CD14-positive monocyte (primary cell): Measurements from ENCODE around the gene ZNF700. TPM values are rescaled to one million over a fixed set of nuclear protein-coding genes. Genes with fewer than 3 reads are reported as not detected.

Experiments
- DNase-seq, 3 donors: peaks; one replicate each; pipeline ENCODE4 v3.0.0-alpha.2; 2011 to 2022
- H2AFZ ChIP-seq: 2 replicates; pipeline ENCODE4 v1.6.0; 2012; ENCODE audit warnings: mild to moderate bottlenecking, low read depth, low read length, inconsistent platforms; ENCODE audit not compliant: insufficient read depth, poor library complexity, severe bottlenecking
- H3K27ac ChIP-seq, 2 donors: 1 replicate in 1 of 2; 2 replicates in 1 of 2; pipeline ENCODE4 v1.5.1; 2012 to 2013; ENCODE audit warnings: low read length in 2 of 2, control low read depth in 1 of 2, inconsistent platforms in 1 of 2, low read depth in 1 of 2, mild to moderate bottlenecking in 1 of 2
- H3K27me3 ChIP-seq, 2 donors: one replicate each; pipeline versions ENCODE4 v1.6.0 to v1.6.1; 2011 to 2013; ENCODE audit warnings: low read length in 2 of 2; ENCODE audit not compliant: control insufficient read depth in 2 of 2, insufficient read depth in 2 of 2
- H3K36me3 ChIP-seq, 2 donors: replicated peaks in 1 of 2; 1 replicate in 1 of 2; 2 replicates in 1 of 2; pipeline versions ENCODE4 v1.5.1 to v1.6.1; 2012 to 2013; ENCODE audit warnings: low read length in 2 of 2, control low read depth in 1 of 2, inconsistent platforms in 1 of 2, mild to moderate bottlenecking in 1 of 2; ENCODE audit not compliant: insufficient read depth in 2 of 2, control insufficient read depth in 1 of 2
- H3K4me1 ChIP-seq, 2 donors: 1 replicate in 1 of 2; 2 replicates in 1 of 2; pipeline versions ENCODE4 v1.5.1 to v1.6.1; 2012 to 2013; ENCODE audit warnings: low read length in 2 of 2, control low read depth in 1 of 2, inconsistent platforms in 1 of 2, mild to moderate bottlenecking in 1 of 2, moderate library complexity in 1 of 2; ENCODE audit not compliant: insufficient read depth in 2 of 2, control insufficient read depth in 1 of 2
- H3K4me2 ChIP-seq: replicated peaks from 2 replicates; pipeline ENCODE3; 2012; ENCODE audit warnings: low read length, moderate library complexity, mild to moderate bottlenecking; ENCODE audit not compliant: poor library complexity, severe bottlenecking; ENCODE audit errors: extremely low read depth
- H3K4me3 ChIP-seq, 3 experiments: fragments of 200-600 bp in 1 of 3; sonication (generic) in 1 of 3; replicated peaks in 1 of 3; 1 replicate in 2 of 3; 2 replicates in 1 of 3; pipeline ENCODE4 v1.5.1; 2011 to 2013; ENCODE audit warnings: low read length in 3 of 3, mild to moderate bottlenecking in 3 of 3, control low read depth in 2 of 3, low read depth in 2 of 3, inconsistent platforms in 1 of 3, moderate library complexity in 1 of 3
- H3K79me2 ChIP-seq: 2 replicates; pipeline ENCODE4 v1.6.0; 2012; ENCODE audit warnings: mild to moderate bottlenecking, control low read depth, inconsistent platforms, low read length, moderate library complexity; ENCODE audit not compliant: insufficient read depth
- H3K9ac ChIP-seq: 2 replicates; pipeline ENCODE4 v1.6.0; 2017; ENCODE audit warnings: low read length, mild to moderate bottlenecking; ENCODE audit not compliant: insufficient read depth, poor library complexity, severe bottlenecking
- H3K9me3 ChIP-seq, 2 donors: replicated peaks in 1 of 2; 1 replicate in 1 of 2; 2 replicates in 1 of 2; pipeline versions ENCODE4 v1.5.1 to v1.6.1; 2012 to 2013; ENCODE audit warnings: low read length in 2 of 2, control low read depth in 1 of 2; ENCODE audit not compliant: control insufficient read depth in 1 of 2, insufficient read depth in 1 of 2
- H4K20me1 ChIP-seq: 2 replicates; pipeline ENCODE4 v1.6.0; 2012; ENCODE audit warnings: mild to moderate bottlenecking, low read length, control low read depth, moderate library complexity; ENCODE audit not compliant: insufficient read depth
- H3K27ac Mint-ChIP-seq, 7 donors: one replicate each; pipeline ENCODE4 v1.8.0; 2020; ENCODE audit warnings: mild to moderate bottlenecking in 7 of 7, mixed read lengths in 7 of 7, moderate library complexity in 6 of 7, inconsistent platforms in 2 of 7
- H3K27me3 Mint-ChIP-seq, 3 donors: one replicate each; pipeline ENCODE4 v1.8.0; 2021 to 2022; ENCODE audit warnings: low read depth in 3 of 3, mild to moderate bottlenecking in 3 of 3, mixed read lengths in 3 of 3, moderate library complexity in 3 of 3, inconsistent platforms in 1 of 3
- H3K36me3 Mint-ChIP-seq, 2 donors: one replicate each; pipeline ENCODE4 v1.8.0; 2020; ENCODE audit warnings: mixed read lengths in 2 of 2, inconsistent platforms in 1 of 2, mild to moderate bottlenecking in 1 of 2
- H3K4me1 Mint-ChIP-seq: one replicate; pipeline ENCODE4 v1.8.0; 2020; ENCODE audit warnings: mild to moderate bottlenecking, mixed read lengths
- H3K4me3 Mint-ChIP-seq, 2 donors: one replicate each; pipeline ENCODE4 v1.8.0; 2020; ENCODE audit warnings: mild to moderate bottlenecking in 2 of 2, mixed read lengths in 2 of 2, moderate library complexity in 1 of 2
- H3K9me3 Mint-ChIP-seq, 7 donors: one replicate each; pipeline ENCODE4 v1.8.0; 2020 to 2022; ENCODE audit warnings: mixed read lengths in 7 of 7, mild to moderate bottlenecking in 6 of 7, moderate library complexity in 6 of 7, inconsistent platforms in 2 of 7
- WGBS: methylation state at CpG from one replicate; pipeline ENCODE4 v1.1.5; 2013; ENCODE audit warnings: missing lambda C conversion rate; ENCODE audit not compliant: insufficient coverage; 5-methylcytosine and 5-hydroxymethylcytosine counted together
- intact Hi-C, 2 donors: fragments of 100-400 bp; cut with micrococcal nuclease; formaldehyde crosslinking; loops; one replicate each; pipeline versions ENCODE4 v1.15.0 to v1.15.1; 2023
- polyA plus RNA-seq, 3 donors: library from polyadenylated mRNA; depleted of rRNA in 1 of 3; unstranded in 2 of 3; stranded (reverse) in 1 of 3; fragments of 300-500 nt in 2 of 3; fragments of >200 nt in 1 of 3; fragmentation: Illumina TruSeq in 2 of 3; gene quantifications; 1 replicate in 2 of 3; 2 replicates in 1 of 3; pipeline ENCODE4 v1.2.3, GENCODE V29; 2012 to 2021
- TF ChIP-seq, protein P1 (sequence below): fragments of 200-600 bp; IDR thresholded peaks from one replicate; pipeline ENCODE4 v1.8.0; 2022; ENCODE audit warnings: antibody characterized with exemption, mild to moderate bottlenecking

The ZNF700 gene
- polyA plus RNA-seq, 3 donors: 1.1 to 18.3 (median 1.2) TPM

DNA sequence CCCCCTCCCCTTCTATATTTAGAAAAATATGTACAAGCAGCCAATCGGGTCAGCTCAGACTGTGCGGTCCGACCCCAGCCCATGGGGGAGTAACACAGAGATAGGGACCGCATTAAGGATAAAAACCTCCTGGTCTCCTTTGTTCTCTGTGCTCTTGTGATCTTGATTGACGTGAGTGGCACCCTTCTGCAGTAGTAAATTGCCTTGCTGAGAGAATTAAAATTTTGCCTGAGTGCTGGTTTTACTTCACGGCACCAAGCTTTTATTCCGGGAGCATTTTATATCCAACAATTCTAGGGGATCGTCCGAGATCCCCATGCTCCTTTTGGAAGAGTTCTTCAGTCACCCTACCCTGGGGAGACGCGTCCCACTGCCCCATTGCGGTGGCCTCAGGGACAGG is 44.3 kb upstream of the ZNF700 start:
- no peaks in the 10 kb centered on the region for H3K36me3 ChIP-seq
- no peak overlapping the region for H3K4me2 ChIP-seq
- no peak overlapping the region for H3K9ac ChIP-seq
- no peaks in the 10 kb centered on the region for H3K36me3 Mint-ChIP-seq
- H4K20me1 ChIP-seq: no peaks in the 10 kb centered on the region
- intact Hi-C loops: loop anchor here (2.0 to 5.0 kb wide), 2 partner anchors 83 to 262 kb away; partner anchors contain the start of gene ZNF491 (in 1 of the 2)
- H2AFZ ChIP-seq: no peak overlapping the region
- H3K4me1 Mint-ChIP-seq: peaks cover 2% of the 10 kb centered on the region
- no peak overlapping the region for H3K4me3 Mint-ChIP-seq
- peaks cover 14 to 33% (median 25%) of the 10 kb centered on the region in 7 donors for H3K9me3 Mint-ChIP-seq
- no peak overlapping the region for H3K4me3 ChIP-seq
- H3K27me3 Mint-ChIP-seq: peaks cover 2 to 9% (median 2%) of the 10 kb centered on the region in 3 donors
- H3K27ac Mint-ChIP-seq: peak overlapping the region in 1 of 7 donors; percentile 60
- no peak overlapping the region for H3K27ac ChIP-seq
- no peak for DNase-seq
- H3K9me3 ChIP-seq: peaks cover 10 to 22% of the 10 kb centered on the region in 2 donors
- 95% methylated on average over 10 of the region's 12 CpGs for WGBS
- no peaks in the 10 kb centered on the region for H3K79me2 ChIP-seq
- TF ChIP-seq, protein P1, sequence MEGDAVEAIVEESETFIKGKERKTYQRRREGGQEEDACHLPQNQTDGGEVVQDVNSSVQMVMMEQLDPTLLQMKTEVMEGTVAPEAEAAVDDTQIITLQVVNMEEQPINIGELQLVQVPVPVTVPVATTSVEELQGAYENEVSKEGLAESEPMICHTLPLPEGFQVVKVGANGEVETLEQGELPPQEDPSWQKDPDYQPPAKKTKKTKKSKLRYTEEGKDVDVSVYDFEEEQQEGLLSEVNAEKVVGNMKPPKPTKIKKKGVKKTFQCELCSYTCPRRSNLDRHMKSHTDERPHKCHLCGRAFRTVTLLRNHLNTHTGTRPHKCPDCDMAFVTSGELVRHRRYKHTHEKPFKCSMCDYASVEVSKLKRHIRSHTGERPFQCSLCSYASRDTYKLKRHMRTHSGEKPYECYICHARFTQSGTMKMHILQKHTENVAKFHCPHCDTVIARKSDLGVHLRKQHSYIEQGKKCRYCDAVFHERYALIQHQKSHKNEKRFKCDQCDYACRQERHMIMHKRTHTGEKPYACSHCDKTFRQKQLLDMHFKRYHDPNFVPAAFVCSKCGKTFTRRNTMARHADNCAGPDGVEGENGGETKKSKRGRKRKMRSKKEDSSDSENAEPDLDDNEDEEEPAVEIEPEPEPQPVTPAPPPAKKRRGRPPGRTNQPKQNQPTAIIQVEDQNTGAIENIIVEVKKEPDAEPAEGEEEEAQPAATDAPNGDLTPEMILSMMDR: no peak
- no peaks in the 10 kb centered on the region for H3K27me3 ChIP-seq
- H3K4me1 ChIP-seq: no peaks in the 10 kb centered on the region

DNA sequence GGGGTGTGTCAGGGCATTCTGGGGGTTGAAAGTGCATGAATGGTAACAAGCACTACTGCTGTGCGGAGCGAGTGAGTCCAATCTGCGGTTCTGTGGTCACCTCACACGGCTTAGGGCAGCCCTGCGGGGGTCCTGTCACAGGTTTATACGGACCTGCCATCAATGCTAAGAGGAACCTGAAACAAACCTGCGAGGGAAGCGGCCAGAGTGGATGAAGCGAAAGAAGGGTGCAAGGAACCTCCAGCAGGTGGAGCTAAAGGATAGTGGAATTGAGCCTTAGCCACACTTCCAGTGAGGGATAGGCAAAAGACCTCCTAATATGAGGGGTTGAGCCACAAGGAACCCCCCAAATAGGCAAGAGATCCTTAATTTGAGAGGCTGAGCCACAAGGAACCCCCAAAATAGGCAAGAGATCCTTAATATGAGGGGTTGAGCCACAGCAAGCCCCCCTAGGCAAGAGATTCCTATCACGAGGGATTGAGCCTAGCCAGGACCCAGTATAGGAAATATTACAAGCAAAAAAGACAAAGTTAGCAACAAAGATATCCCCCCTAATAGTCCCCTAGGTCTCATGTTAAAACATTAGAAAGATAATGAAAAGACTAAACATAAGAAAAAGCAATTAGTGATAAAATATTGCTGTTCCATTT is 43.6 kb upstream of the ZNF700 start:
- Mint-ChIP-seq H3K36me3 (no peaks in the 10 kb centered on the region), H3K4me1 (peaks cover 2% of the 10 kb centered on the region), H3K27ac (peak overlapping the region in 1 of 7 donors; percentile 60), H3K27me3 (peaks cover 2 to 9% (median 2%) of the 10 kb centered on the region in 3 donors), H3K9me3 (peaks cover 15 to 37% (median 28%) of the 10 kb centered on the region in 7 donors), H3K4me3 (no peak overlapping the region)
- no peaks in the 10 kb centered on the region for H4K20me1 ChIP-seq
- H3K9me3 ChIP-seq: peaks cover 10 to 22% of the 10 kb centered on the region in 2 donors
- no peak overlapping the region for H3K9ac ChIP-seq
- 9% methylated on average over 8 of the region's 10 CpGs for WGBS
- H3K36me3 ChIP-seq: no peaks in the 10 kb centered on the region
- intact Hi-C loops: loop anchor here (2.0 to 5.0 kb wide), 2 partner anchors 84 to 262 kb away; partner anchors contain the start of gene ZNF491 (in 1 of the 2)
- H3K27me3 ChIP-seq: no peaks in the 10 kb centered on the region
- TF ChIP-seq, protein P1: peak; percentile 70
- H3K4me2 ChIP-seq: no peak overlapping the region
- no peak overlapping the region for H3K4me3 ChIP-seq
- no peak overlapping the region for H3K27ac ChIP-seq
- no peak overlapping the region for H2AFZ ChIP-seq
- no peaks in the 10 kb centered on the region for H3K4me1 ChIP-seq
- no peaks in the 10 kb centered on the region for H3K79me2 ChIP-seq
- peak; percentile 36 to 66 (median 57) for DNase-seq
